ENCODE data around the gene LINS1. TPM values are rescaled to one million over a fixed set of nuclear protein-coding genes. Genes with fewer than 3 reads are reported as not detected.

Gene LINS1
- 6.1 and 8.1 TPM in 2 replicates for total RNA-seq (2021; fragmentation: NEBNext Ultra II Directional; extraction: Animal tissue kit (Norgen Biotek cat#: 25700))
- 2.7 and 4.2 TPM in 2 replicates for polyA plus RNA-seq (2011; rRNA removed)
- polyA plus RNA-seq (2011; cell fraction: cytosol; rRNA removed): 3.9 TPM
- 4.2 TPM for polyA plus RNA-seq (2011; cell fraction: nucleus; rRNA removed)
- polyA plus RNA-seq (2012, experiment 1 of 2): 3.7 to 4.3 TPM (median 4.0 TPM) in 4 replicates
- polyA plus RNA-seq (2012, experiment 2 of 2): 0.51 TPM
- 4.9 TPM for polyA plus RNA-seq (2013, experiment 1 of 2)
- 4.8 TPM for polyA plus RNA-seq (2013, experiment 2 of 2)
- polyA minus RNA-seq (2011; rRNA and poly(A)+ RNA removed): 7.6 and 20.0 TPM in 2 replicates
- polyA minus RNA-seq (2011; cell fraction: cytosol; rRNA and poly(A)+ RNA removed): 3.6 TPM
- polyA minus RNA-seq (2011; cell fraction: nucleus; rRNA and poly(A)+ RNA removed): 6.0 TPM
- long read RNA-seq, experiment 1, partial matches to known transcripts: 1 of 7 reads
- long read RNA-seq, experiment 1, other reads (novel, unspliced or antisense): 5 of 7 reads
- long read RNA-seq, experiment 2, partial matches to known transcripts: 0 of 2 reads
- long read RNA-seq, experiment 2, other reads (novel, unspliced or antisense): 1 of 2 reads

DNA sequence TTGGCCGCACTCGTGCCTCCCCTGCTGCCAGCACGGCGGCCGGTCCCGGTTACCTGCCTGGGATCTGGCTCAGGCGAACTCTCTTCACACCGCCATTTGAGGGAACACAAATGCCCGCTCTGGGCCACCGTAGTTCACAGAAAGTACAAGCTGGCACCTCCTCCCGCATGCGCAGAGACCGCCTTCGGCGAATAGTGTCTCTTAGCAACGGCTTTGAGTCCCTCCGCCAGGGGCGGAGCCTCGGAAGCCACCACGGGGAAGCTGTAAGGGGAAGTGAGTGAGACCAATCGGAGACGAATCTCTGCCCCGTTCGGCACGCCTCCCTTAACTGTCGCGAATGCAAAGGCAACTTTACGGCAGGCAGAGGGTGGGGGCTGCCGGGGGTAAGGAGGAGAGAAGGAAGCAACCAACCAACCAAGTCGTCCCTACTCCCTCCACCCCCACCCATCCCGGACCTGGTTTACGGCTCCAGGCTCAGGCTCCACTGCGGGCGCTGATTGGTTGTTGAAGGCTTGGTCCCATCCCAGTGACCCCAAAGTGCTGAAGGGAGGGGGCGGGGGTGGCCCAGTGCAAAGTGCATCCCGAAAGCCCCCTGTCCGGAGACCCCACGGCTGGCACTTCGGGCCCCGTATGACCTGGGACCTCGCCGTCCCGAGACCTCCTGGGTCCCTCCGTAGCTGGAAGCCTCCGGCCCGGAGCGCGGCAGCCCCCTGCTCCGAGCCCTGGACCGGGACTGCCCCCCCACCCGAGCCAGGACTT, at the start of gene LINS1, which contains the start of gene ASB7:
Gene LINS1, minus strand, starts transcription at position 121 of the 759 bp plus-strand sequence. CDS start 21,342 bp downstream, outside the sequence.
Gene ASB7, plus strand, starts transcription at position 526 of the 759 bp plus-strand sequence. CDS start 9,628 bp downstream, outside the sequence.
- Histone ChIP-seq H3K27ac (ENCODE audit: low read depth, low read length) (peak within 1 kb of the TSS; percentile 71), H3K36me3 (ENCODE audit: control insufficient read depth in 2 of 4, insufficient read depth in 4 of 4, low read length in 3 of 4) (peaks cover 0 to 5% (median 0%) of the 10 kb centered on the region in 4 experiments; a peak in 2 of 8 replicates), H2BK12ac (ENCODE audit: low read depth, low read length) (no peak within 1 kb of the TSS), H3K4me2 (ENCODE audit: insufficient read depth in 1 of 2, low read depth in 2 of 2, low read length in 2 of 2) (peak within 1 kb of the TSS; percentile 92 to 94), H4K20me1 (replicated peaks in 1 of 2; ENCODE audit: control insufficient read depth in 1 of 2, insufficient read depth in 2 of 2, low read length in 2 of 2) (peaks cover 0 to 2% of the 10 kb centered on the region in 2 experiments), H2BK15ac (ENCODE audit: low read length) (no peak within 1 kb of the TSS), H3K27me3 (replicated peaks in 1 of 4; ENCODE audit: control insufficient read depth in 3 of 4, extremely low read depth in 1 of 4, insufficient read depth in 3 of 4, low read length in 3 of 4) (no peaks in the 10 kb centered on the region), H4K8ac (ENCODE audit: extremely low read depth, insufficient read depth, low read length) (peak within 1 kb of the TSS; percentile 94), H3K9ac (replicated peaks in 1 of 4; ENCODE audit: extremely low read depth in 1 of 4, low read depth in 3 of 4, low read length in 3 of 4) (peak within 1 kb of the TSS; percentile 76 to 81 (median 78)), H3K14ac (ENCODE audit: insufficient read length) (no peak within 1 kb of the TSS), H3K23ac (ENCODE audit: insufficient read length) (no peak within 1 kb of the TSS), H2BK5ac (ENCODE audit: low read depth, low read length) (peak within 1 kb of the TSS; percentile 84; the same call in 1 of the 2 replicates), H3K56ac (replicated peaks; ENCODE audit: insufficient read length, low read depth, low read length) (peak within 1 kb of the TSS; percentile 49), H3K23me2 (ENCODE audit: low read depth, low read length) (0 out of 2 replicates have a peak, but pooled peaks cover 3% of the 10 kb centered on the region), H2AK5ac (ENCODE audit: low read depth, low read length) (no peak within 1 kb of the TSS), H3K4me3 (ENCODE audit: extremely low read depth in 1 of 4, insufficient read depth in 2 of 4, low read depth in 3 of 4, low read length in 4 of 4) (peak within 1 kb of the TSS; percentile 96 to 99 (median 98)), H4K91ac (replicated peaks; ENCODE audit: insufficient read length, low read length) (peak within 1 kb of the TSS; percentile 66), H3K4me1 (replicated peaks in 1 of 4; ENCODE audit: control insufficient read depth in 3 of 4, insufficient read depth in 4 of 4, low read length in 3 of 4) (peaks cover 0 to 9% (median 4%) of the 10 kb centered on the region in 4 experiments; a peak in 3 of 7 replicates), H2BK20ac (ENCODE audit: low read length) (no peak within 1 kb of the TSS), H3K79me2 (ENCODE audit: control insufficient read depth in 1 of 2, insufficient read depth in 2 of 2, low read length in 2 of 2) (peaks cover 0 to 58% of the 10 kb centered on the region in 2 experiments; a peak in 3 of 4 replicates), H3K18ac (ENCODE audit: extremely low read depth, low read length) (peak within 1 kb of the TSS; percentile 72; the same call in 1 of the 2 replicates), H2AFZ (ENCODE audit: low read length) (peak within 1 kb of the TSS; percentile 30), H4K5ac (ENCODE audit: insufficient read length, low read depth, low read length) (peak within 1 kb of the TSS; percentile 60), H3K79me1 (ENCODE audit: low read depth, low read length) (peaks cover 3% of the 10 kb centered on the region; the same call in 1 of the 2 replicates), H3K9me3 (ENCODE audit: insufficient read depth in 2 of 2, low read depth in 1 of 2, low read length in 1 of 2) (no peaks in the 10 kb centered on the region), H2BK120ac (replicated peaks; ENCODE audit: low read depth, low read length) (no peak within 1 kb of the TSS), H3K4ac (replicated peaks; ENCODE audit: insufficient read length, low read depth, low read length) (peak within 1 kb of the TSS; percentile 61)
- ChIA-PET POLR2A (ENCODE audit: partially characterized antibody) (interaction anchor here (0.7 to 1.8 kb wide), 5 partner anchors 13 to 692 kb away, joined by 3 to 9 read pairs (median 3); no protein-coding TSS in a partner anchor), CTCF (ENCODE audit: partially characterized antibody) (interaction anchor here (1.0 to 4.3 kb wide), 5 partner anchors 30 to 316 kb away, joined by 3 to 20 read pairs (median 4); no protein-coding TSS in a partner anchor)
- peak; percentile 95 to 100 for DNase-seq (ENCODE audit: low read depth in 1 of 2, low spot score in 2 of 2)
- WGBS, 2 experiments (ENCODE audit: extremely low coverage in 1 of 2, insufficient coverage in 1 of 2, insufficient read length in 1 of 2, insufficient replicate concordance in 2 of 2, low coverage in 1 of 2, low lambda C conversion rate in 2 of 2, missing lambda C conversion rate in 1 of 2): 2% methylated on average over 49 of the region's 51 CpGs; no CpG with 5 or more reads in 1 of the 2 experiments
- peak; percentile 94 for FAIRE-seq
- TF ChIP-seq, protein P1, sequence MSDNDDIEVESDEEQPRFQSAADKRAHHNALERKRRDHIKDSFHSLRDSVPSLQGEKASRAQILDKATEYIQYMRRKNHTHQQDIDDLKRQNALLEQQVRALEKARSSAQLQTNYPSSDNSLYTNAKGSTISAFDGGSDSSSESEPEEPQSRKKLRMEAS (IDR thresholded peaks at IDR 0.05): 0 out of 2 replicates have a peak, but pooled peaks have one; percentile 11
- TF ChIP-seq RBBP5 (IDR thresholded peaks at IDR 0.05; ENCODE audit: borderline replicate concordance, low read depth, low read length): peak; percentile 74; the same call in 1 of the 2 replicates
- TF ChIP-seq KDM4A (IDR thresholded peaks at IDR 0.05; ENCODE audit: low read depth, low read length, severe bottlenecking): peak; percentile 79
- TF ChIP-seq TBP (IDR thresholded peaks at IDR 0.05; ENCODE audit: low read depth, low read length): peak; percentile 56; the same call in 1 of the 2 replicates
- peak; percentile 68 for TF ChIP-seq CREB1 (IDR thresholded peaks at IDR 0.05)
- TF ChIP-seq POLR2A (IDR thresholded peaks at IDR 0.05; ENCODE audit: control extremely low read depth in 1 of 2, low read depth in 2 of 2, low read length in 2 of 2): no peak; a peak in 1 of 3 replicates

All from H1 (cell line).